NT2/D1 (cell line): ENCODE results near the gene SEMA3C.

ENCODE experiments used
- DNase-seq: peaks from one replicate; pipeline ENCODE4 v3.0.0-alpha.2; 2011; ENCODE audit warnings: low read depth, low spot score
- H3K27me3 ChIP-seq: 2 replicates; pipeline ENCODE4 v1.6.0; 2011; ENCODE audit warnings: mild to moderate bottlenecking; ENCODE audit not compliant: insufficient read length, insufficient read depth
- H3K36me3 ChIP-seq: 2 replicates; pipeline ENCODE4 v1.6.1; 2011; ENCODE audit warnings: mild to moderate bottlenecking, low read length, mixed read lengths; ENCODE audit not compliant: insufficient read depth, insufficient read length
- H3K4me1 ChIP-seq: 2 replicates; pipeline ENCODE4 v1.5.1; 2011; ENCODE audit not compliant: insufficient read depth, insufficient read length
- H3K4me3 ChIP-seq: 2 replicates; pipeline ENCODE4 v1.5.1; 2011; ENCODE audit warnings: low read depth; ENCODE audit not compliant: insufficient read length
- H3K9ac ChIP-seq: 2 replicates; pipeline ENCODE4 v1.6.0; 2011; ENCODE audit warnings: low read depth; ENCODE audit not compliant: insufficient read length
- H3K9me3 ChIP-seq: 2 replicates; pipeline ENCODE4 v1.5.1; 2011; ENCODE audit warnings: mild to moderate bottlenecking, low read length; ENCODE audit not compliant: insufficient read depth
- SUZ12 ChIP-seq: IDR thresholded peaks from 2 replicates; pipeline ENCODE4 v1.6.1; 2011; ENCODE audit not compliant: insufficient read length, insufficient read depth; ENCODE audit errors: extremely low read depth
- YY1 ChIP-seq: IDR thresholded peaks from 2 replicates; pipeline ENCODE4 v1.6.1; 2011; ENCODE audit not compliant: insufficient read length, insufficient read depth
- ZNF274 ChIP-seq: IDR thresholded peaks from 2 replicates; pipeline ENCODE4 v1.6.1; 2011; ENCODE audit warnings: mild to moderate bottlenecking, low read depth, low read length

The SEMA3C gene

DNA sequence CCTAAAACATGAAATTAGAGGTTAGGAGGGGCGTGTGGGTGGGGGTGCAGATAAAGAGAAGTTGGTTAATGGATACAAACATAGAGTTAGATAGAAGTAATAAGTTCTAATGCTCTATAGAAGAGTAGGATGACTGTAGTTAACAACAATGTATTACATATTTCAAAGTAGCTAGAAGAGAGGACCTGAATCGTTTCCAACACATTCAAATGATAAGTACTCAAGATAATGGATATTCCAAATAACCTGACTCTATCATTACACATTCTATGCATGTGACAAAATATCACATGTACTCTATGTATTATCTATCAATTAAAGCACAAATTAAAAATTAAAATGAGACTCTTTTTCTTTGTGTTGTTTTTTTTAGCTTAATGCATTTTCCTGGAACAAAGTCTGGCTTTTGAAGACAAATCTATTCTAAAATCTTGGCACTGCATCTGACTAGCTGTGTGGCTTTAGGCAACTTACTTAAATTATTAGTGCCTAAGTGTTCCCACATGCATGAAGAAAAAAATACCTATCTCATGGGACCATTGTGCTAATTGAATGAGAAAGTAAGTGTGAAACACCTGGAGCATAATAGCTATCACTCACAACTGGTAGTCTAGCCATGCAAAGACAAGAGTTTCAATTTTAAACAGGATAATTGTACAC, 75.7 kb downstream of the SEMA3C start:
- H3K4me1 ChIP-seq: no peaks in the 10 kb centered on the region
- TF ChIP-seq ZNF274: no peak
- no peak for TF ChIP-seq YY1
- TF ChIP-seq SUZ12: no peak
- H3K4me3 ChIP-seq: no peak overlapping the region

DNA sequence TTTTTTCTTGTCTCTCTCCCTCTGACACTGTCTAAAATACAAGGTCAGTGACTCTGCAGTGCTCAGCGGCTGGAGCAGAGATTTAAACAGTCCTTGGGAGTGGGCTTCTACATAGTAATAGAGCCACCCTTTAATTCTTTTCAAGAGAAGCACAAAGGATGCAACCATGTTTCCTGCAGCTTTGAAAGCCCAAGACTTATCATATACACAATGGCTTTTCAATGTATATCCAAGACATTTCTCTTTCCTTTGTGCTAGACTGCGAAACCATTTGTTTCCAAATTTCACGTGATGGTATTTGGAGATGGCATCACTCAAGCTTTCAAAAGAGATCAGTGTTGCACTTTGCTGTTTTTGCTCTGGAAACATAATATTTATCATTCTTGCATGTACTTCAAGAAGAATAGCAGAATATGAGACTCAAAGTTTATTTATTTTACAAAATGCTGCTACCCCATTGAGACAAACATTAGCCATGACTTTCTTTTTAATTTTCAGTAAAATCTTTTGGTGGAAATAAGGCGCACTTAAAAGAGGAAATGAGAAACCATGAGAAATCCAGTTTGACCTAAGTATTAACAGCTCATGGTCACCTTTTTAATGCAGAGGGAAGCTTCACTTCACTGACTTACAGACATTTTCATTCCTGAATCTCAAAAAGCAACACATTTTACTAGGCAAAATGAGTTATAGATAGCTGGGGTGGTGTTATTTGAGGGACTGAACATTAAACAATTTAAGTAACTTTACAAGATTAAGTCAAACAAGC, 76.6 kb downstream of the SEMA3C start:
- no peak overlapping the region for H3K4me3 ChIP-seq
- no peak for TF ChIP-seq YY1
- no peak for TF ChIP-seq SUZ12
- TF ChIP-seq ZNF274: no peak
- H3K4me1 ChIP-seq: no peaks in the 10 kb centered on the region
- H3K27me3 ChIP-seq: no peaks in the 10 kb centered on the region
- no peak overlapping the region for H3K9ac ChIP-seq
- no peaks in the 10 kb centered on the region for H3K9me3 ChIP-seq
- H3K36me3 ChIP-seq: no peaks in the 10 kb centered on the region
- DNase-seq: no peak

More for the DNA sequence above, 75.7 kb downstream of the SEMA3C start:
- H3K9me3 ChIP-seq: no peaks in the 10 kb centered on the region
- no peaks in the 10 kb centered on the region for H3K27me3 ChIP-seq
- DNase-seq: no peak
- no peak overlapping the region for H3K9ac ChIP-seq
- H3K36me3 ChIP-seq: no peaks in the 10 kb centered on the region

DNA sequence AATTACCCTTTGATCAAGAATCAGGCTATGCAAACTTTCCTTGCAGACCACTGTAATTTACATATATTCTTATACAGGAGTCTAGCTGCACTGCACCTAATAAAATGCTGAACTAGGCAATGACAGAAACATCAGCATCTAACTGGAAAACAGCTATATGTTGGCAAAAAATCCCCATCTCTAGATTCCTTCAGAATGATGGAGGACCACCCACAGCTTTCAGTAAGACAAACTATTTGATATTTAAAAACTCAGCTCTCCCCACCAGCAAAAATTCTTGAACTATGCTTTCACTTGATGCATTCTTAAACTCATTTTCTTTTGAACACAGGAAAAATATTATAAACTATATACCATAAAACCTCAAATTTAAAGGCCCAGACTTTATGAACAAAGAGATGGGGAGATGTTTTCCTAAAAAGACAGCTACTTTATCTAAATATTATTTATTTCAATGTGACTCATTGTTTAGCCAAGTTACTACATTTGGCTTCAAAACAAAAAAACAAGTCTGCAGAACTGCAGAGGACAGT, 77.4 kb downstream of the SEMA3C start:
- no peak for DNase-seq
- Histone ChIP-seq H3K36me3 (no peaks in the 10 kb centered on the region), H3K9ac (no peak overlapping the region), H3K9me3 (no peaks in the 10 kb centered on the region), H3K27me3 (no peaks in the 10 kb centered on the region), H3K4me3 (no peak overlapping the region), H3K4me1 (no peaks in the 10 kb centered on the region)
- TF ChIP-seq YY1: no peak
- TF ChIP-seq ZNF274: no peak
- TF ChIP-seq SUZ12: no peak

DNA sequence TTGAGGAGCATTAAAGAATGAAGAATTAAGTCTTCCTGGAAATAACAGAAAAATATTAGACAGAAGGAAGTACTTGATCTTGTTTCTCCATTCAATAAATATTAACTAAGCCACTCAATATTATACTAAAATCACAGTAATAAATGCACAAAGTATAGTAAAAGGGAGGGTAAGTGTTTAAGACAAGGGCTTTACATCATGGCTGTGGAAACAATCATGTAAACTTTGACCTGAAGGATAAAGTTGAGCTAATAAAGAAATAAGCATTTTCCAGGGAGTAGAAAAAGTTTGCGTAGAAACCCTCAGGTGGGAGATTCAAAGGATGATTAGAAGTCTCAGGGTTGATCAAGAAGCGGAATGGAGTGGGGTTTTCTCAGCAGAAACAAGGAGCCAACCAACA, 78.2 kb downstream of the SEMA3C start:
- H3K9ac ChIP-seq: no peak overlapping the region
- no peak overlapping the region for H3K4me3 ChIP-seq
- no peaks in the 10 kb centered on the region for H3K36me3 ChIP-seq
- no peak for TF ChIP-seq ZNF274
- TF ChIP-seq SUZ12: no peak
- no peak for TF ChIP-seq YY1
- no peaks in the 10 kb centered on the region for H3K9me3 ChIP-seq
- no peaks in the 10 kb centered on the region for H3K4me1 ChIP-seq
- no peaks in the 10 kb centered on the region for H3K27me3 ChIP-seq
- no peak for DNase-seq

DNA sequence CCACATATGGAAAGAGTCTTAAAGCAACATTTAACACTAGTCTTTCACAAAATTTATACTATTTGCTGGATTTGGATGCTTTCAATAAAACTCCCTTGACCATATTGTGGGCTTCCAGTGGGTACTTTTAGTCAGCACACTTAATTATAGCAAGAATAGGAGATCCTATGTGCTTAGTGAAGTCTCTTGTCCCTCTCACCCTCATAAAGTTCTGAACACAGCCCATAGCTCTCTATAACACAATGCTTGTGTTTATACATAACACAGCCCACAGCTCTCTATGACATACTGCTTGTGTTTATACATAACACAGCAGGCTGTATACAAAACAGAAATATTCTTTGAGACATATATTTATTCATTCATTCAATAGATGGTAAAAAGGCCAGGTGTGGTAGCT, 79.0 kb downstream of the SEMA3C start:
- H3K36me3 ChIP-seq: no peaks in the 10 kb centered on the region
- H3K9ac ChIP-seq: no peak overlapping the region
- H3K4me3 ChIP-seq: no peak overlapping the region
- DNase-seq: no peak
- no peaks in the 10 kb centered on the region for H3K4me1 ChIP-seq
- TF ChIP-seq YY1: no peak
- no peak for TF ChIP-seq ZNF274
- TF ChIP-seq SUZ12: no peak
- no peaks in the 10 kb centered on the region for H3K9me3 ChIP-seq
- H3K27me3 ChIP-seq: no peaks in the 10 kb centered on the region

DNA sequence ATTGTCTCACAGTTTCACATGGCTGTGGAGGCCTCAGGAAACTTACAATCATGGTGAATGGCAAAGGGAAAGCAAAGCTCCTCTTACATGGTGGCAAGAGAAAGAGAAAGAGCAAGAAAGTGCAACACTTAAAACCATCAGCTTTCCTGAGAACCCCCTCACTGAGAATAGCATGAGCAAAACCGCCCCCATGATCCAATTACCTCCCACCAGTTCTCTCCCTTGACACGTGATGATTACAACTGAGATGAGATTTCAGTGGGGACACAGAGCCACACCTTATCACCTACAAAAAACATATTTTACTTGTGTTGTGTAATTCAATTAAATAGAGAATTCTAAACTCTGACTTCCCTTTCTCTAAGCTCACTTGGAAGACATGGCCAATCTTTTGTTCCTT, 80.2 kb downstream of the SEMA3C start:
- no peaks in the 10 kb centered on the region for H3K9me3 ChIP-seq
- no peaks in the 10 kb centered on the region for H3K27me3 ChIP-seq
- H3K9ac ChIP-seq: no peak overlapping the region
- TF ChIP-seq SUZ12: no peak
- TF ChIP-seq ZNF274: no peak
- no peak for TF ChIP-seq YY1
- no peak overlapping the region for H3K4me3 ChIP-seq
- DNase-seq: no peak
- no peaks in the 10 kb centered on the region for H3K4me1 ChIP-seq
- no peaks in the 10 kb centered on the region for H3K36me3 ChIP-seq

DNA sequence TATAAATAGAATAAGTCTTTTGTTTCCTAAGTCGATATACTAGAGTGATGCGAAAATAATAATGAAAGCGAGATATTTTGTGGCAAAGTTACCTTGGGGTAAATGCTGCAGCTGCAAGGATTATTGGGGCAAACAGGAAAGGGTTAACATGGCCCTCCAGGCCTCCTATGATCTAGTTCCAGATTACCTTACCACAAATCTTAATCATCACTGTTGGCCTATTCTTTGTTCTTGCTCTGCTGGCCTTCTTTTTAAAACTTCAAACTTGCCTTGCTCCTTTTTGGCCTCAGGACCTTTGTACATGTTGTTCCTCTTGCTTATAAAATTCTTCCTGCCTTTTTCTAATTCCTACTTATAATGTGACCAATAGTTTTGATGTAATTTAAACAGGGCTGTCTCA, 81.5 kb downstream of the SEMA3C start:
- Histone ChIP-seq H3K36me3 (no peaks in the 10 kb centered on the region), H3K4me3 (no peak overlapping the region), H3K9ac (no peak overlapping the region), H3K27me3 (no peaks in the 10 kb centered on the region), H3K9me3 (no peaks in the 10 kb centered on the region), H3K4me1 (no peaks in the 10 kb centered on the region)
- TF ChIP-seq YY1 (no peak), ZNF274 (no peak), SUZ12 (no peak)
- no peak for DNase-seq
